Measurements from ENCODE around the gene CELF4. TPM values are rescaled to one million over a fixed set of nuclear protein-coding genes. Genes with fewer than 3 reads are reported as not detected.
A peak's percentile ranks its signal among the peaks of the same experiment; 100 is the strongest.

Gene CELF4
- total RNA-seq, 1 donor from 2014 or later = not detected

DNA sequence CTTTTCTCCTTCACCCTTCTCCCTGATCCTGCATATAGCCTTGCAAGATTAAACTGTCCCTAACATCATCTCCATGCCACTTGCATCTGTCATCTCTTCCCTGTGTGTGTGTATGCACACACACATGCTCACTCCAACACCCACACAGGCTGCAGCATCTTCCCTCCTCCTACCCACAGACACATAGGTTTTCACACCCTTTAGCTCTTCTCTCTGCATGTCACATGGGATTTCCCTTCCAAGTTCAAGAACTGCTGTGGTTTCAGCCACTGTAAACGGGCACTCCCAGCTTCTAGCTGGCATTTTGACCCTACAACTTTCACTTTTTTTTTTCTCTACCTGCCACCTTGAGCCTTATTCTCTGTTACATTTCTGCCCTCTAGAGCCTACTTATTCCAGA lies 6.4 kb downstream of the CELF4 start:
- no peaks in the 10 kb centered on the region for H3K36me3 ChIP-seq (ENCODE audit: control insufficient read depth, insufficient read depth, low read length)
- peaks cover 28% of the 10 kb centered on the region for H3K27me3 ChIP-seq (ENCODE audit: control insufficient read depth, insufficient read depth, low read length)
- TF ChIP-seq, protein P1, sequence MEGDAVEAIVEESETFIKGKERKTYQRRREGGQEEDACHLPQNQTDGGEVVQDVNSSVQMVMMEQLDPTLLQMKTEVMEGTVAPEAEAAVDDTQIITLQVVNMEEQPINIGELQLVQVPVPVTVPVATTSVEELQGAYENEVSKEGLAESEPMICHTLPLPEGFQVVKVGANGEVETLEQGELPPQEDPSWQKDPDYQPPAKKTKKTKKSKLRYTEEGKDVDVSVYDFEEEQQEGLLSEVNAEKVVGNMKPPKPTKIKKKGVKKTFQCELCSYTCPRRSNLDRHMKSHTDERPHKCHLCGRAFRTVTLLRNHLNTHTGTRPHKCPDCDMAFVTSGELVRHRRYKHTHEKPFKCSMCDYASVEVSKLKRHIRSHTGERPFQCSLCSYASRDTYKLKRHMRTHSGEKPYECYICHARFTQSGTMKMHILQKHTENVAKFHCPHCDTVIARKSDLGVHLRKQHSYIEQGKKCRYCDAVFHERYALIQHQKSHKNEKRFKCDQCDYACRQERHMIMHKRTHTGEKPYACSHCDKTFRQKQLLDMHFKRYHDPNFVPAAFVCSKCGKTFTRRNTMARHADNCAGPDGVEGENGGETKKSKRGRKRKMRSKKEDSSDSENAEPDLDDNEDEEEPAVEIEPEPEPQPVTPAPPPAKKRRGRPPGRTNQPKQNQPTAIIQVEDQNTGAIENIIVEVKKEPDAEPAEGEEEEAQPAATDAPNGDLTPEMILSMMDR (IDR thresholded peaks at IDR 0.05; ENCODE audit: insufficient read depth, low read length, poor library complexity, severe bottlenecking) = no peak
- no peak overlapping the region for H3K4me3 ChIP-seq (ENCODE audit: low read depth, low read length)
- no peak for DNase-seq (ENCODE audit: low read depth)

DNA sequence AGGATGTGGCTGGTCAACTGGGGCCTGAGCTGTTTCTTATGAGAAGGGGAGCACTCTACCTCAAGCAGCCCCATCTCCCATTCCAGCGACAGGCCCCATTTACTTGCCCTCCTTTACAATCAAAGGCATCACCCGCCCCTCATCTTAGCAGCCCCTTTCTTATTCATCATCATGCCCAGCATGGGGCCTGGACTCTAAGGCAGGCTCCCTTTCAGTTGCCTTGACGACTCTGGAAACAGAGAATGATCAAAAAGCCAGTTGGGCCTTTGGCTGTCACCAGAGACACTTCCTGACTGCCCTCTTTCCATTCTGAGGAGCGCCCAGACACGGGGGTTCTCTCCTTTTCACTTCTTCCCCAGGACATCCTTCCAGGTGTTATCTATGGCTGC lies 11.2 kb downstream of the CELF4 start:
- Histone ChIP-seq H3K36me3 (ENCODE audit: control insufficient read depth, insufficient read depth, low read length) (no peaks in the 10 kb centered on the region), H3K4me3 (ENCODE audit: low read depth, low read length) (no peak overlapping the region), H3K27me3 (ENCODE audit: control insufficient read depth, insufficient read depth, low read length) (peaks cover 19% of the 10 kb centered on the region)
- TF ChIP-seq, protein P1 (IDR thresholded peaks at IDR 0.05; ENCODE audit: insufficient read depth, low read length, poor library complexity, severe bottlenecking) = no peak
- no peak for DNase-seq (ENCODE audit: low read depth)

DNA sequence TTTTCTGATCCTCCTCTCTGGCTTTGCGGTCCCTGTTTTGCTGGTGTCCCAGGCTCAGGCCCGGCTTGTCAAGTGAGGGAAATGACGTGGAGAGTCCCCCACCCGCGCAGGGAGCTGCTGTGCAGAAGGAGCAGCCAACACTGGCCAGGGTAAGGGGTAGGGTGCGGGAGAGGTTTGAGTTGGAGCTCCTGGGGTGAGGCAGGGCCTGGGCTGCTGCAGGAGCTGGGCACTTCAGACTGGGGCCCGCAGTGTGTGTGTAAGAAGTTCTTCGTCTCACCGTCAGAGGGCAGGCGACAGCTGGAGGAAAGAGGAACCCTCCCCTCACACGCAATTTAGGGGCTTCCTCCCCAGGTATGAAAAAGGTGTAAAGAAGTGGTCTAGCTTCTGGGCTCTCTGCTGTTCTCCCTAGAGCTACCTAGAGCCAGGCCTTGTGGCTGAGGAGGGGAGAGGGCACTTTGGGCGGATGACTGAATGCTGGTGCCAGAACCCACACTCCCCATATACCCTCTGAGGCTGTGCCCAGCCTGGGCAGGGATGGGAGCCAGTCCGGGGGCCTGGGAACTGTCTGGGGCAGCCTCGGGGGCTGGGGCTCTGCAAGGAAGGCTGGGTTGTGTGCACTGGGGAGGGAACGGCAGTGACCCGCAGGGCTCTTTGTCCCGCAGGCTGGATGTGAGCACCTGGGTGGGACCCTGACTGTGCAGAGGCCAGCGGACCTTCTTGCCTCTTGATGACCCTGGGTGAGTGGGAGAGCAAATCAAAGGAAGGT lies 11.8 kb downstream of the CELF4 start:
- TF ChIP-seq, protein P1 (IDR thresholded peaks at IDR 0.05; ENCODE audit: insufficient read depth, low read length, poor library complexity, severe bottlenecking) = peak; percentile 27
- Histone ChIP-seq H3K27me3 (ENCODE audit: control insufficient read depth, insufficient read depth, low read length) (peaks cover 20% of the 10 kb centered on the region), H3K36me3 (ENCODE audit: control insufficient read depth, insufficient read depth, low read length) (no peaks in the 10 kb centered on the region), H3K4me3 (ENCODE audit: low read depth, low read length) (no peak overlapping the region)
- no peak for DNase-seq (ENCODE audit: low read depth)

DNA sequence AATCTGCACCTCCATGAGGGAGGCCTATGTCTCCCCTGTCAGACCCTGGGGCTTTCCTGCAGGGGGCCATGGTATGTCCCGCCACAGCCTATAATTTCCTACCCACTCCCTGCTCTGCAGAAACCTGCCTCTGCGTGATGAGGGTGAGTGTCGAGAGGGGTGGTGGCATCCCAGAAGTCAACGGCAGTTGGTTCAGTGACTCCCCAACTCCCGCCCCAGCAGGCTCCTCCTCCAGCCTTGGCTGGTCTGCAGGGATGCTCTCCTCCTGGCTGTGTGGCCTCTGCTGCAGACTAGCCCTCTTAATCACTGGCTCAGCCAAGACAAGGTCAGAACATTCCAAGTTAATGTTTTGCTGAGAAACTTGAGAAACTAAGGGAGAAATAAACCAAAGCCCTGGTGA lies 13.3 kb downstream of the CELF4 start:
- DNase-seq (ENCODE audit: low read depth) = no peak
- H3K36me3 ChIP-seq (ENCODE audit: control insufficient read depth, insufficient read depth, low read length) = no peaks in the 10 kb centered on the region
- TF ChIP-seq, protein P1 (IDR thresholded peaks at IDR 0.05; ENCODE audit: insufficient read depth, low read length, poor library complexity, severe bottlenecking) = no peak
- peaks cover 25% of the 10 kb centered on the region for H3K27me3 ChIP-seq (ENCODE audit: control insufficient read depth, insufficient read depth, low read length)
- H3K4me3 ChIP-seq (ENCODE audit: low read depth, low read length) = no peak overlapping the region

DNA sequence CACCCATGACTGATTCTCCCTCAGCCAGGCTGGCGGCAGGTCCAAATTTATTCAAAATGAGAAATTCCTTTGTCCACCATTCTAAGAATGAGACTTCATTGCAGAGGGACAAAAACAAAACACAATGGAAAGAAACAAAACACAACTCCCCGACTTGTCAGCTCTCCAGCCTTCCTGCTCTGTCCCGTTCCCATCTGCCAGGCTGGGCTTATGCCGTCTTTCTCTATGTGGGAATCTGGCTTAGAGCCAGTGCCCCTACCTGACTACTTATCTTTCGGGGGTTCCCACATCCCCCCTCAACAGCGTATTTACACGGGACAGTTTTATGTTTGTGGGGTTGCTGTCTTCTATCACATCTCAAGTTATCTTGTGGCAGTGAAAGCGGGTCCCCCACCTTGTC lies 13.8 kb downstream of the CELF4 start:
- DNase-seq (ENCODE audit: low read depth) = no peak
- TF ChIP-seq, protein P1 (IDR thresholded peaks at IDR 0.05; ENCODE audit: insufficient read depth, low read length, poor library complexity, severe bottlenecking) = no peak
- Histone ChIP-seq H3K4me3 (ENCODE audit: low read depth, low read length) (no peak overlapping the region), H3K36me3 (ENCODE audit: control insufficient read depth, insufficient read depth, low read length) (no peaks in the 10 kb centered on the region), H3K27me3 (ENCODE audit: control insufficient read depth, insufficient read depth, low read length) (peaks cover 27% of the 10 kb centered on the region)

DNA sequence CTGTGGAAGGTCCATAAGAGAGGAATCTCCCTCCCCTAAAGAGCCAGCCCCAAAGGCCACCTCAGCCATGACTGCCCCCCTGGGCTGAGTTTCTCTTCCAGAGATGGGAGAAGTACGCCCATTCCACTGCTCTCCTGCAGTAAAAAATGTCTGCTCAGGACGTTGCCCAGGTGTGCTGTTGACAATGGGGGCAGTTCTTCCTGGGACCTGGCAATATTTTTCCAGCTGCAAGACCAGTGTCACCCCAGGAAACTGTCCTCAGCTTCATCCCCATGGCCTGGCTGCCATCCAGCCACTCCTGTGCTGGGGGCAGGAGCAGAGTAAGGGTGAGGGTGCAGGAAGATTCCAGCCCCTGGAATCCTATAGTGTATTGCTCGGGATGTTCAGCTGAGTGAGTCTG lies 14.3 kb downstream of the CELF4 start:
- TF ChIP-seq, protein P1 (IDR thresholded peaks at IDR 0.05; ENCODE audit: insufficient read depth, low read length, poor library complexity, severe bottlenecking) = no peak
- no peak overlapping the region for H3K4me3 ChIP-seq (ENCODE audit: low read depth, low read length)

More for the DNA sequence above, 14.3 kb downstream of the CELF4 start:
- Histone ChIP-seq H3K36me3 (ENCODE audit: control insufficient read depth, insufficient read depth, low read length) (no peaks in the 10 kb centered on the region), H3K27me3 (ENCODE audit: control insufficient read depth, insufficient read depth, low read length) (peaks cover 27% of the 10 kb centered on the region)
- no peak for DNase-seq (ENCODE audit: low read depth)

All from kidney epithelial cell (primary cell).